ENCODE results near the gene RPL19.
"Not testable (repeated sequence)": the region's sequence is repeated elsewhere in the genome, so short reads cannot be mapped to it uniquely, and the experiment has no call there.

Gene RPL19

GRCh38 chr17:39236981-39237441, 36.9 kb downstream of the RPL19 start:
- no peak for ATAC-seq
- DNase-seq, result no peak
- Mint-ChIP-seq H3K27ac (no peak overlapping the region), H3K27me3 (peaks cover 5% of the 10 kb centered on the region), H3K4me1 (peaks cover 47% of the 10 kb centered on the region), H3K4me3 (no peak overlapping the region), H3K9me3 (no peaks in the 10 kb centered on the region)

- H3K4me3 Mint-ChIP-seq, result no peak overlapping the region
Observed at GRCh38 chr17:39237586-39237985, 37.5 kb downstream of the RPL19 start.

GRCh38 chr17:39238311-39238972, 38.4 kb downstream of the RPL19 start:
- Mint-ChIP-seq H3K27me3 (no peaks in the 10 kb centered on the region), H3K4me3 (peak overlapping the region; percentile 59 to 73), H3K4me1 (peaks cover 48% of the 10 kb centered on the region), H3K27ac (peak overlapping the region in 1 of 2 donors; percentile 6), H3K9me3 (no peaks in the 10 kb centered on the region)
- DNase-seq (peak; percentile 50 to 80), ATAC-seq (peak; percentile 89)

More at GRCh38 chr17:39237586-39237985, 37.5 kb downstream of the RPL19 start:
- ATAC-seq (no peak), DNase-seq (no peak)
- no peaks in the 10 kb centered on the region for H3K27me3 Mint-ChIP-seq
- H3K4me1 Mint-ChIP-seq, result peaks cover 42% of the 10 kb centered on the region
- no peak overlapping the region for H3K27ac Mint-ChIP-seq
- no peaks in the 10 kb centered on the region for H3K9me3 Mint-ChIP-seq

- ATAC-seq, result peak; percentile 61
- Mint-ChIP-seq H3K27me3 (no peaks in the 10 kb centered on the region), H3K4me3 (peak overlapping the region; percentile 1 to 43), H3K9me3 (no peaks in the 10 kb centered on the region), H3K27ac (no peak overlapping the region), H3K4me1 (peaks cover 61% of the 10 kb centered on the region)
- DNase-seq, result peak; percentile 74 to 77
Observed at GRCh38 chr17:39239640-39240314, 39.7 kb downstream of the RPL19 start.

- H3K4me1 Mint-ChIP-seq, result peaks cover 56% of the 10 kb centered on the region
- H3K4me3 Mint-ChIP-seq, result no peak overlapping the region
- H3K9me3 Mint-ChIP-seq, result no peaks in the 10 kb centered on the region
- no peak for DNase-seq
- no peak overlapping the region for H3K27ac Mint-ChIP-seq
- ATAC-seq, result no peak
- no peaks in the 10 kb centered on the region for H3K27me3 Mint-ChIP-seq
Observed at GRCh38 chr17:39240631-39241030, 40.5 kb downstream of the RPL19 start.

- H3K9me3 Mint-ChIP-seq, result no peaks in the 10 kb centered on the region
- H3K27me3 Mint-ChIP-seq, result no peaks in the 10 kb centered on the region
Observed at GRCh38 chr17:39243155-39243554, 43.1 kb downstream of the RPL19 start.

GRCh38 chr17:39244016-39244599, 44.0 kb downstream of the RPL19 start:
- Mint-ChIP-seq H3K27ac (peak overlapping the region in 1 of 2 donors; percentile 64), H3K4me1 (peaks cover 34% of the 10 kb centered on the region), H3K9me3 (no peaks in the 10 kb centered on the region), H3K4me3 (peak overlapping the region in 1 of 2 donors; percentile 8), H3K27me3 (no peaks in the 10 kb centered on the region)
- DNase-seq (no peak), ATAC-seq (no peak)

More at GRCh38 chr17:39243155-39243554, 43.1 kb downstream of the RPL19 start:
- Mint-ChIP-seq H3K27ac (no peak overlapping the region), H3K4me1 (peaks cover 44% of the 10 kb centered on the region), H3K4me3 (no peak overlapping the region)
- ATAC-seq (no peak), DNase-seq (no peak)

GRCh38 chr17:39244600-39245570, 44.8 kb downstream of the RPL19 start:
- Mint-ChIP-seq H3K27me3 (no peaks in the 10 kb centered on the region), H3K4me3 (no peak overlapping the region)

GRCh38 chr17:39246274-39246673, 46.2 kb downstream of the RPL19 start:
- DNase-seq (no peak), ATAC-seq (no peak)
- peaks cover 23% of the 10 kb centered on the region for H3K4me1 Mint-ChIP-seq
- H3K27me3 Mint-ChIP-seq, result no peaks in the 10 kb centered on the region
- no peak overlapping the region for H3K4me3 Mint-ChIP-seq
- H3K9me3 Mint-ChIP-seq, result no peaks in the 10 kb centered on the region
- no peak overlapping the region for H3K27ac Mint-ChIP-seq

More at GRCh38 chr17:39244600-39245570, 44.8 kb downstream of the RPL19 start:
- H3K4me1 Mint-ChIP-seq, result peaks cover 27% of the 10 kb centered on the region
- no peaks in the 10 kb centered on the region for H3K9me3 Mint-ChIP-seq
- DNase-seq, result peak; percentile 80 to 81
- peak; percentile 94 for ATAC-seq
- no peak overlapping the region for H3K27ac Mint-ChIP-seq

GRCh38 chr17:39250076-39250475, 50.0 kb downstream of the RPL19 start:
- not testable (repeated sequence) for H3K4me1 Mint-ChIP-seq, H3K27ac Mint-ChIP-seq, H3K4me3 Mint-ChIP-seq, H3K9me3 Mint-ChIP-seq, H3K27me3 Mint-ChIP-seq, DNase-seq, ATAC-seq

GRCh38 chr17:39251997-39252396, 51.9 kb downstream of the RPL19 start:
- H3K27ac Mint-ChIP-seq, result peak overlapping the region in 1 of 2 donors; percentile 65

GRCh38 chr17:39252788-39253460, 52.8 kb downstream of the RPL19 start:
- Mint-ChIP-seq H3K4me3 (no peak overlapping the region), H3K27ac (no peak overlapping the region), H3K9me3 (no peaks in the 10 kb centered on the region), H3K4me1 (no peaks in the 10 kb centered on the region), H3K27me3 (no peaks in the 10 kb centered on the region)
- DNase-seq (no peak), ATAC-seq (no peak)

More at GRCh38 chr17:39251997-39252396, 51.9 kb downstream of the RPL19 start:
- no peak for ATAC-seq
- no peaks in the 10 kb centered on the region for H3K27me3 Mint-ChIP-seq
- H3K9me3 Mint-ChIP-seq, result no peaks in the 10 kb centered on the region
- H3K4me3 Mint-ChIP-seq, result no peak overlapping the region
- no peak for DNase-seq
- no peaks in the 10 kb centered on the region for H3K4me1 Mint-ChIP-seq
